ENCODE results near the gene HECW1.

DNA sequence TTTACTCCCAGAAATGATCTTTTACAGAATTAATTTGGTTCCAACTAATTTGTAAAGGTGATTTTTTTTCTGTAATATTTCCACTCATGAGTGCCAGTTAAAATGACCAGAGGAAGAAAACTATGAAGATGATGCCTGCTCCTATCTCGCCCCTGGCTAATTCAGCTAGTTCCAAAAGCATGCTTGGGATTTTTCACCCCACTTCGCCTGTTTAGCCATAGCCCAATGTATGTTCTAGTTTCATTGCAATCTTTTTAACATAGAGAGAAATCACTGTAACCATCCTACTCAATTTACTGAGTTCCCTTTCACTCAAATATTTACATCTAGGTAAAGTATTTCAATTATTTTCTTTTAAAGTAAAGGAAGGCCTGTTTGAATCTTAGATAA is 447.5 kb downstream of the HECW1 start:
- TF ChIP-seq, protein P1, sequence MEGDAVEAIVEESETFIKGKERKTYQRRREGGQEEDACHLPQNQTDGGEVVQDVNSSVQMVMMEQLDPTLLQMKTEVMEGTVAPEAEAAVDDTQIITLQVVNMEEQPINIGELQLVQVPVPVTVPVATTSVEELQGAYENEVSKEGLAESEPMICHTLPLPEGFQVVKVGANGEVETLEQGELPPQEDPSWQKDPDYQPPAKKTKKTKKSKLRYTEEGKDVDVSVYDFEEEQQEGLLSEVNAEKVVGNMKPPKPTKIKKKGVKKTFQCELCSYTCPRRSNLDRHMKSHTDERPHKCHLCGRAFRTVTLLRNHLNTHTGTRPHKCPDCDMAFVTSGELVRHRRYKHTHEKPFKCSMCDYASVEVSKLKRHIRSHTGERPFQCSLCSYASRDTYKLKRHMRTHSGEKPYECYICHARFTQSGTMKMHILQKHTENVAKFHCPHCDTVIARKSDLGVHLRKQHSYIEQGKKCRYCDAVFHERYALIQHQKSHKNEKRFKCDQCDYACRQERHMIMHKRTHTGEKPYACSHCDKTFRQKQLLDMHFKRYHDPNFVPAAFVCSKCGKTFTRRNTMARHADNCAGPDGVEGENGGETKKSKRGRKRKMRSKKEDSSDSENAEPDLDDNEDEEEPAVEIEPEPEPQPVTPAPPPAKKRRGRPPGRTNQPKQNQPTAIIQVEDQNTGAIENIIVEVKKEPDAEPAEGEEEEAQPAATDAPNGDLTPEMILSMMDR (optimal IDR thresholded peaks at IDR 0.05 in 1 of 3, IDR thresholded peaks at IDR 0.05 in 1 of 3, conservative IDR thresholded peaks at IDR 0.05 in 1 of 3; ENCODE audit: extremely low read depth in 1 of 3, insufficient read depth in 2 of 3, low read length in 3 of 3) = no peak
- TF ChIP-seq EZH2 (IDR thresholded peaks at IDR 0.05; ENCODE audit: low read length) = no peak

Data from keratinocyte (primary cell).